Endothelial cell (in vitro differentiated cells): ENCODE measurements around the gene TLX1. TPM values are rescaled to one million over a fixed set of nuclear protein-coding genes. Genes with fewer than 3 reads are reported as not detected.
"Not testable (repeated sequence)": the region's sequence is repeated elsewhere in the genome, so short reads cannot be mapped to it uniquely, and the experiment has no call there.

Experiments
- DNase-seq: peaks from one replicate; pipeline ENCODE4 v3.0.0; 2021; ENCODE audit warnings: low spot score
- H3K27ac Mint-ChIP-seq: one replicate; pipeline ENCODE4 v1.8.0; 2021; ENCODE audit warnings: mixed read lengths, inconsistent platforms; ENCODE audit not compliant: unreplicated experiment
- H3K27me3 Mint-ChIP-seq: one replicate; pipeline ENCODE4 v1.8.0; 2021; ENCODE audit warnings: mild to moderate bottlenecking, moderate library complexity, mixed read lengths, inconsistent platforms; ENCODE audit not compliant: unreplicated experiment
- H3K36me3 Mint-ChIP-seq: one replicate; pipeline ENCODE4 v1.8.0; 2021; ENCODE audit warnings: mild to moderate bottlenecking, low read depth, mixed read lengths, inconsistent platforms; ENCODE audit not compliant: unreplicated experiment
- H3K4me1 Mint-ChIP-seq: one replicate; pipeline ENCODE4 v1.8.0; 2021; ENCODE audit warnings: mild to moderate bottlenecking, mixed read lengths, inconsistent platforms; ENCODE audit not compliant: unreplicated experiment
- H3K4me3 Mint-ChIP-seq: one replicate; pipeline ENCODE4 v1.8.0; 2021; ENCODE audit warnings: mild to moderate bottlenecking, mixed read lengths, inconsistent platforms; ENCODE audit not compliant: unreplicated experiment
- H3K9me3 Mint-ChIP-seq: one replicate; pipeline ENCODE4 v1.8.0; 2021; ENCODE audit warnings: mixed read lengths, inconsistent platforms; ENCODE audit not compliant: unreplicated experiment
- CTCF ChIP-seq: fragments of 200-600 bp; sonication (generic); IDR thresholded peaks from one replicate; pipeline ENCODE4 v1.5.0; 2021; ENCODE audit warnings: antibody characterized with exemption; ENCODE audit not compliant: unreplicated experiment
- total RNA-seq: library from RNA; stranded (reverse); fragmentation: NEBNext Ultra II Directional; extraction: Animal tissue kit (Norgen Biotek cat#: 25700); gene quantifications from one replicate; pipeline ENCODE4 v1.2.1, GENCODE V29; 2021; ENCODE audit not compliant: unreplicated experiment

Gene TLX1
- total RNA-seq, 1 donor from 2014 or later, result 31.0 TPM

GRCh38 chr10:101146392-101147251 lies 15.5 kb downstream of the TLX1 start:
- DNase-seq, result no peak
- Mint-ChIP-seq H3K4me1 (peaks cover 9% of the 10 kb centered on the region), H3K27me3 (peaks cover 16% of the 10 kb centered on the region), H3K4me3 (no peak overlapping the region), H3K9me3 (no peaks in the 10 kb centered on the region), H3K36me3 (no peaks in the 10 kb centered on the region), H3K27ac (no peak overlapping the region)
- TF ChIP-seq CTCF, result no peak

GRCh38 chr10:101151395-101151794 lies 20.3 kb downstream of the TLX1 start:
- DNase-seq, result no peak
- H3K27me3 Mint-ChIP-seq, result peaks cover 11% of the 10 kb centered on the region
- H3K4me1 Mint-ChIP-seq, result peaks cover 6% of the 10 kb centered on the region
- H3K36me3 Mint-ChIP-seq, result no peaks in the 10 kb centered on the region
- TF ChIP-seq CTCF, result no peak
- no peak overlapping the region for H3K27ac Mint-ChIP-seq
- no peaks in the 10 kb centered on the region for H3K9me3 Mint-ChIP-seq
- H3K4me3 Mint-ChIP-seq, result no peak overlapping the region

- no peak overlapping the region for H3K27ac Mint-ChIP-seq
- TF ChIP-seq CTCF, result no peak
- peaks cover 1% of the 10 kb centered on the region for H3K4me1 Mint-ChIP-seq
These were observed 21.2 kb downstream of the TLX1 start for GRCh38 chr10:101152316-101152715.

GRCh38 chr10:101154506-101154905 lies 23.4 kb downstream of the TLX1 start:
- H3K27ac Mint-ChIP-seq, H3K4me3 Mint-ChIP-seq, H3K9me3 Mint-ChIP-seq, H3K27me3 Mint-ChIP-seq, H3K36me3 Mint-ChIP-seq, DNase-seq, H3K4me1 Mint-ChIP-seq: not testable (repeated sequence)

More at GRCh38 chr10:101152316-101152715, 21.2 kb downstream of the TLX1 start:
- Mint-ChIP-seq H3K4me3 (no peak overlapping the region), H3K9me3 (no peaks in the 10 kb centered on the region), H3K27me3 (peaks cover 10% of the 10 kb centered on the region), H3K36me3 (no peaks in the 10 kb centered on the region)
- no peak for DNase-seq

- no peaks in the 10 kb centered on the region for H3K36me3 Mint-ChIP-seq
- H3K9me3 Mint-ChIP-seq, result no peaks in the 10 kb centered on the region
- TF ChIP-seq CTCF, result no peak
- H3K27me3 Mint-ChIP-seq, result peaks cover 3% of the 10 kb centered on the region
- no peak overlapping the region for H3K27ac Mint-ChIP-seq
- H3K4me3 Mint-ChIP-seq, result no peak overlapping the region
- no peak for DNase-seq
- H3K4me1 Mint-ChIP-seq, result no peaks in the 10 kb centered on the region
These were observed 24.8 kb downstream of the TLX1 start for GRCh38 chr10:101155896-101156295.
